Erythroblast (primary cell): ENCODE measurements around the gene PRCC.

Experiments
- GATA1 ChIP-seq: IDR thresholded peaks from 2 replicates; pipeline ENCODE4 v1.6.1; 2011; ENCODE audit warnings: low read depth, mild to moderate bottlenecking, control low read depth, low read length, moderate library complexity
- POLR2A ChIP-seq: IDR thresholded peaks from 2 replicates; pipeline ENCODE4 v1.6.1; 2011; ENCODE audit warnings: mild to moderate bottlenecking, low read length

DNA sequence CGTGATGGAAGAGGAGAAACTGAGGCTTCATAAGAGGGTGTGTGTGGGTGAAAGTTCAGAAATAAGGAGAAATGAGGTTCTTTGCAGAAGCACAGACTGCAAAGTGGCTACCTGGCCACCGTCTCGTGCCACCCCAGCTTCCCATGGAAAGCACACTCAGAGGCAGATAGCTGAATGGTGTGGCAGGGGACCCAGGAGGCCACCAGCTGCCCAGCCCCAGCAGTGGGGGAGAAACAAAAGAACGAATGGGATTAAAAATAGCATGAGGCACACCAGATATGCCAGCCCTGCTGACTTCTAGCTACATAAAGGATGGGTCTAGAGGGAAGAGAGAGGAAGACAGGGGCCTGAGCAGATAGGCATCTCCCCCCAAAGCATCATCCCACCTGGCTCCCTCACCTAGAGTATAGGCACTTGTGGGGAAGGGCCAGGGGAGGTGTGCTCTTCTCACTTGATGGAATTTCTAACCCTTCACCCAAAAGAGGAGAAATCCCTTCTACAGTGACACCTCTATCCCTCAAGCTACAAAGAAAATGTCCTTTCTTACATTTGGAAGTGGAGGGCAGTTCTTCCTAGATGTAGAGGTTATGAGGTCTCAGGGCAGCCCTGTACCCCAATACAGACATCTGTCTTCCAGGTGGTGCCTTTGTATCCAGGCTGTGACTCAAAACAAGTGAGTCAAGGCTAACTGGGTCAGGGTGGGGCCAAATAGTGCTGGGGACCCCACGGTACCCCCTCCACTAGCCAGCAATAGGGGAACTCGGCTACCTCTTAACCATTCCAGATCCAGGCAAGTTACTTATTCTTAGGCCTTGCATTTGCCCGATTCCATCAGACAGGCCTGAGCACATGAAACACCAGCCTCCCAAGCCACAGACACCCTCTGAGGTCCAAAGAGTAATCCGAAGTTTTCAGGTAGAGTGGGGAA is 19.3 kb upstream of the PRCC start:
- no peak for TF ChIP-seq POLR2A
- TF ChIP-seq GATA1: no peak
